ENCODE results near the gene ZAP70. TPM values are rescaled to one million over a fixed set of nuclear protein-coding genes. Genes with fewer than 3 reads are reported as not detected.

The ZAP70 gene
- total RNA-seq, 1 donor from 2014 or later, result 3.1 TPM

- Mint-ChIP-seq H3K36me3 (peaks cover 43% of the 10 kb centered on the region), H3K27ac (no peak overlapping the region), H3K4me3 (no peak overlapping the region), H3K27me3 (ENCODE audit: low read depth) (no peaks in the 10 kb centered on the region), H3K4me1 (peaks cover 3% of the 10 kb centered on the region), H3K9me3 (no peaks in the 10 kb centered on the region)
- TF ChIP-seq, protein P1, sequence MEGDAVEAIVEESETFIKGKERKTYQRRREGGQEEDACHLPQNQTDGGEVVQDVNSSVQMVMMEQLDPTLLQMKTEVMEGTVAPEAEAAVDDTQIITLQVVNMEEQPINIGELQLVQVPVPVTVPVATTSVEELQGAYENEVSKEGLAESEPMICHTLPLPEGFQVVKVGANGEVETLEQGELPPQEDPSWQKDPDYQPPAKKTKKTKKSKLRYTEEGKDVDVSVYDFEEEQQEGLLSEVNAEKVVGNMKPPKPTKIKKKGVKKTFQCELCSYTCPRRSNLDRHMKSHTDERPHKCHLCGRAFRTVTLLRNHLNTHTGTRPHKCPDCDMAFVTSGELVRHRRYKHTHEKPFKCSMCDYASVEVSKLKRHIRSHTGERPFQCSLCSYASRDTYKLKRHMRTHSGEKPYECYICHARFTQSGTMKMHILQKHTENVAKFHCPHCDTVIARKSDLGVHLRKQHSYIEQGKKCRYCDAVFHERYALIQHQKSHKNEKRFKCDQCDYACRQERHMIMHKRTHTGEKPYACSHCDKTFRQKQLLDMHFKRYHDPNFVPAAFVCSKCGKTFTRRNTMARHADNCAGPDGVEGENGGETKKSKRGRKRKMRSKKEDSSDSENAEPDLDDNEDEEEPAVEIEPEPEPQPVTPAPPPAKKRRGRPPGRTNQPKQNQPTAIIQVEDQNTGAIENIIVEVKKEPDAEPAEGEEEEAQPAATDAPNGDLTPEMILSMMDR (IDR thresholded peaks at IDR 0.05; ENCODE audit: unreplicated experiment), result no peak
- DNase-seq (ENCODE audit: low spot score in 2 of 2, unreplicated experiment in 2 of 2), result no peak
These were observed 61.7 kb downstream of the ZAP70 start for GRCh38 chr2:97775074-97775473.

- TF ChIP-seq, protein P1 (IDR thresholded peaks at IDR 0.05; ENCODE audit: unreplicated experiment), result no peak
- no peaks in the 10 kb centered on the region for H3K27me3 Mint-ChIP-seq (ENCODE audit: low read depth)
- no peak for DNase-seq (ENCODE audit: low spot score in 2 of 2, unreplicated experiment in 2 of 2)
- peaks cover 28% of the 10 kb centered on the region for H3K36me3 Mint-ChIP-seq
- no peaks in the 10 kb centered on the region for H3K4me1 Mint-ChIP-seq
- no peak overlapping the region for H3K27ac Mint-ChIP-seq
- H3K4me3 Mint-ChIP-seq, result no peak overlapping the region
- no peaks in the 10 kb centered on the region for H3K9me3 Mint-ChIP-seq
These were observed 65.8 kb downstream of the ZAP70 start for GRCh38 chr2:97779141-97779540.

DNA sequence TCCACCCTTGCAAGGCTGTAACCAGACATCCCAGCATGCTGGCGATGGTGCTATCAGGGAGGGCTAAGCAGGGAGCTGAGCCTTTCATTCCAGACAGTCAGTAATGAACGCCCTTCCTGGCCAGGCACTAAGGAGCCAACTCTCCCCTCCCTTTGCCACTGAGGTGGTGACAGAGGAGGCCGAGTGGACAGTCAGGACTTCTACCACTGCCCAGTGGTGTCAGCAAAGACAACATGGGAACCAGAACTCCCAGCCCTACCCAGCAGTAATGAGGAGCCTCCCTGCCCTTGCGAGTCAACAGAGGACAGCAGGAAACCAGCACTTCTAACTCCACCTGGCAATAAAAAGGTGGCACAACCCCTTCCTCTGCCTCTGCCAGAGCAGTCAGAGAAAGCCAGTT lies 68.6 kb downstream of the ZAP70 start:
- no peaks in the 10 kb centered on the region for H3K9me3 Mint-ChIP-seq
- no peak for DNase-seq (ENCODE audit: low spot score in 2 of 2, unreplicated experiment in 2 of 2)
- TF ChIP-seq, protein P1 (IDR thresholded peaks at IDR 0.05; ENCODE audit: unreplicated experiment), result no peak
- no peaks in the 10 kb centered on the region for H3K27me3 Mint-ChIP-seq (ENCODE audit: low read depth)
- H3K27ac Mint-ChIP-seq, result no peak overlapping the region
- H3K36me3 Mint-ChIP-seq, result peaks cover 21% of the 10 kb centered on the region
- no peak overlapping the region for H3K4me3 Mint-ChIP-seq
- H3K4me1 Mint-ChIP-seq, result no peaks in the 10 kb centered on the region

DNA sequence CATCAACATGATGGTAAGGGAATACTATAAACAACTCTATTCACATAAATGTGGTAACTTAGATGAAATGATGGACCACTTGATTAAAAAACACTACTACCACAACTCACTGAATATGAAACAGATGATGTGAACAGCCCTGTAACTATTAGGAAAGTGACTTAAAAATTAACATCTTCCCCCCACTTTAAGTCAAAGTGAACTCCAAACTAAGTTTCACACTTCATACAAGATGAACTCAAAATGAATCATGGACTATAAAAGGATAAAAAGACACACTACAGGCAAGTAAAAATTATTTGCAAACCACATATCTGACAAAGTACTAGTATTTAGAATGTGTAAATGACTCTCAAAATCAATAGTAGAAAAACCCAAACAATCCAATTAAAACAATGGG lies 71.6 kb downstream of the ZAP70 start:
- Mint-ChIP-seq H3K27me3 (ENCODE audit: low read depth) (no peaks in the 10 kb centered on the region), H3K27ac (no peak overlapping the region), H3K9me3 (no peaks in the 10 kb centered on the region), H3K4me1 (no peaks in the 10 kb centered on the region), H3K36me3 (peaks cover 11% of the 10 kb centered on the region), H3K4me3 (no peak overlapping the region)
- DNase-seq (ENCODE audit: low spot score in 2 of 2, unreplicated experiment in 2 of 2), result no peak
- TF ChIP-seq, protein P1 (IDR thresholded peaks at IDR 0.05; ENCODE audit: unreplicated experiment), result no peak

DNA sequence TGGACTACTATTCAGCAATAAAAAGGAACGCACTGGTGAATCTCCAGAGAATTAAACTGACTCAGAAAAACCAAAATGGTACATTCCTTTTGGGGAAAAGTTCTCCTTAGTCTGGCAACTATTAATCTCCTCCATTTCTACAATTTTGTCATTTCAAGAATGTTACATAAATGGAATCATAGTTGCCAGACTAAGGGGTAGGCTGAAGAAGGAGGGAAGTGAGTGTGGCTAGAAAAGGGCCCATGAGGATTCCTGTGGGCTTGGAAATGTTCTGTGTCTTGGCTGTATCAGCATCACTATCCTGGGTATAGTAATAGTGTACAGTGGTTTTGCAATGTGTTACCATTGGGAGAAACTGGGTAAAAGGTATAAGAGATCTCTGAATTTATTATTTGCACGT lies 72.4 kb downstream of the ZAP70 start:
- no peaks in the 10 kb centered on the region for H3K9me3 Mint-ChIP-seq

More for the DNA sequence above, 72.4 kb downstream of the ZAP70 start:
- Mint-ChIP-seq H3K27ac (no peak overlapping the region), H3K36me3 (peaks cover 11% of the 10 kb centered on the region), H3K27me3 (ENCODE audit: low read depth) (no peaks in the 10 kb centered on the region), H3K4me3 (no peak overlapping the region), H3K4me1 (no peaks in the 10 kb centered on the region)
- no peak for DNase-seq (ENCODE audit: low spot score in 2 of 2, unreplicated experiment in 2 of 2)
- TF ChIP-seq, protein P1 (IDR thresholded peaks at IDR 0.05; ENCODE audit: unreplicated experiment), result no peak
